Ovary (tissue), 1 donor: ENCODE data around the gene CD151.

Experiments
- EP300 ChIP-seq: sonication (generic); formaldehyde crosslinking; IDR thresholded peaks from one replicate; pipeline ENCODE4 v1.6.1; 2017; ENCODE audit warnings: antibody characterized with exemption
- POLR2A ChIP-seq: fragments of 450-650 bp; IDR thresholded peaks from one replicate; pipeline ENCODE4 v1.6.1; 2017; ENCODE audit warnings: antibody characterized with exemption, mild to moderate bottlenecking, moderate library complexity

GRCh38 chr11:882596-882995 is 49.8 kb downstream of the CD151 start:
- TF ChIP-seq EP300 (no peak), POLR2A (no peak)
